ENCODE results near the gene ATP8B4.

ATP8B4 gene

DNA sequence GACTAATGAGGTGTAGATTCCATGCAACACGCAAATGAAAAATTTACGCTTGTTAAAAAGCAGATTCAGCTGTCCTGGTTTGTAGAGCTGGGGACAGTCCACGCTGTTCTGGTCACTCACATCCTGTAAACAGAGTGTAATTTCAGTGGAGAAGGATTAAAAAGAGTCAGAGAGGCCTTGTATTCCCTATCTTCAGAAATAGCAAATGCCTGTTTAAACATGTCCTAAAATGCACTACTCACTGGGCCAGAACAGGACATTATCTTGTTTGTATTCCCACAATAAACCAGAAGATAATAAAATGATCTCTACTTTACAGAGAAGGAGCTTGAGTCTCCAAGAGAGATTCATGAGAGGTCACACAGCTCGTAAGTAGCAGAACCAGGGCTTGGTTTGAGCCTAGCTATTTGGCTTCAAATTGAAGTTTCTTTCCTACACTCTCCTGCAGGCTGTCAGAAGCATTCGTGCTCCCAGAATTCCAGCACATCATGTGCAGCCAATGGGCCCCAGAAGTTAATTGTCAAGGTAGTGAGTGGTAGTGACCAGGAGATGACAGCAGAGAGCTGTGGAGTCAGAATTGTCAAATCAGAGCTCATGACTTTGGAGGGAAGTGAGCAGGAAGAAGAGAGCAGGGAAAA, 242.5 kb downstream of the ATP8B4 start:
- no peak for DNase-seq (ENCODE audit: extremely low read depth, low read depth)
- TF ChIP-seq, protein P1, sequence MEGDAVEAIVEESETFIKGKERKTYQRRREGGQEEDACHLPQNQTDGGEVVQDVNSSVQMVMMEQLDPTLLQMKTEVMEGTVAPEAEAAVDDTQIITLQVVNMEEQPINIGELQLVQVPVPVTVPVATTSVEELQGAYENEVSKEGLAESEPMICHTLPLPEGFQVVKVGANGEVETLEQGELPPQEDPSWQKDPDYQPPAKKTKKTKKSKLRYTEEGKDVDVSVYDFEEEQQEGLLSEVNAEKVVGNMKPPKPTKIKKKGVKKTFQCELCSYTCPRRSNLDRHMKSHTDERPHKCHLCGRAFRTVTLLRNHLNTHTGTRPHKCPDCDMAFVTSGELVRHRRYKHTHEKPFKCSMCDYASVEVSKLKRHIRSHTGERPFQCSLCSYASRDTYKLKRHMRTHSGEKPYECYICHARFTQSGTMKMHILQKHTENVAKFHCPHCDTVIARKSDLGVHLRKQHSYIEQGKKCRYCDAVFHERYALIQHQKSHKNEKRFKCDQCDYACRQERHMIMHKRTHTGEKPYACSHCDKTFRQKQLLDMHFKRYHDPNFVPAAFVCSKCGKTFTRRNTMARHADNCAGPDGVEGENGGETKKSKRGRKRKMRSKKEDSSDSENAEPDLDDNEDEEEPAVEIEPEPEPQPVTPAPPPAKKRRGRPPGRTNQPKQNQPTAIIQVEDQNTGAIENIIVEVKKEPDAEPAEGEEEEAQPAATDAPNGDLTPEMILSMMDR (IDR thresholded peaks at IDR 0.05; ENCODE audit: low read depth, low read length) = peak; percentile 10; the same call in 1 of the 2 replicates

DNA sequence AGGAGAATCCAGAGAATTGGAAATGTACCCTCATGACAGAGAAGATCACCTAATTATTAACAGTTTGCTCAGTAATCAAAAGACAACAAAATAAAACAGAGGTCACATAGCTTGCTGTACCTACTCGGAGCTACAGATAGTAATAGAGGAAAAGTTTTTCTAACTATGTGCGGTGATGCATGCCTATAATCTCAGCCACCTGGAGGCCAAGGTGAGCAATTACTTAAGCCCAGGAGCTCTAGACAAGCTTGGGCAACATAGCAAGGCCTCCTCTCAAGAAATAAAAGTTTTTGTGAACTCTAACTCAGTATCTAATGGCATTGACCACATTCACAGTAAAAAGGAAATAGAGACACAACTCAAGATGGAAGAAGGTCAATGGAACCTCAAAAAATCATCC, 243.6 kb downstream of the ATP8B4 start:
- TF ChIP-seq, protein P1 (IDR thresholded peaks at IDR 0.05; ENCODE audit: low read depth, low read length) = no peak
- no peak for DNase-seq (ENCODE audit: extremely low read depth, low read depth)

DNA sequence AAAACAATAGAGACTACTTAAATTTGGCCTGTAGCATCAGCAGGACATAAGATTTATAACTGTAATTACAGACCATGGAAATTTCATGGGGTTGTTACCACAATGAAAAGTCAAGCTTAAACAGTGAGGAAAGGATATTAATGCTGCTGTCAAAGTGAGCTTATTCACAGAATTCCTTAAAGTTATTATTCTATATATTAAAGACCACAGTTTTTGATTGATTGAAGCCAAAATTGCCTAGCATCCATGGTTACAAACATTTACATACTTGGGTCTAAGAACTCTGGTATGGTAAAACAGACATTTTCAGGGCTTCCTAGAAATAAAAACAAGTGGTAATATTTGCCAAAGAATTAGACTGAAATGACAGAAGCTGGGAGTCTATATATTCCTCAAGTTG, 248.6 kb downstream of the ATP8B4 start:
- no peak for DNase-seq (ENCODE audit: extremely low read depth, low read depth)
- TF ChIP-seq, protein P1 (IDR thresholded peaks at IDR 0.05; ENCODE audit: low read depth, low read length) = no peak

DNA sequence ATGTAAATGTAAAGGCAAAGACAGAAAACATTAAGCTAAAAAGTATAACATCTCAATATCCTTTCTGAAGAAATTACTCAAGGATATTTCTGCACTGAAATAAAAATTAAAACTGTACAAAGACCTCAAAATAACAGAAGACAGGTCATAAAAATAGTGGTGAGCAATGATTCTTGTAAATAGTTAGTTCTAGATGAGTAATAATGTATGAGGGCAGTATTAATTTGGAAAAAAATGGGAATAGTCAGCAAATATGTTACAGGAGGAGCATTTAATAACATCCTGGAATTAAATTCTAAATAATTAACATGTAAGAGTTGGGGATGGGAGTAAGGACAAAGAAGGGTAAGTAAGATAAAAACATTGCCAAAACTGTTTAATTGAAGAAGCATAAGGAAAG, 250.7 kb downstream of the ATP8B4 start:
- DNase-seq (ENCODE audit: extremely low read depth, low read depth) = no peak
- TF ChIP-seq, protein P1 (IDR thresholded peaks at IDR 0.05; ENCODE audit: low read depth, low read length) = no peak

DNA sequence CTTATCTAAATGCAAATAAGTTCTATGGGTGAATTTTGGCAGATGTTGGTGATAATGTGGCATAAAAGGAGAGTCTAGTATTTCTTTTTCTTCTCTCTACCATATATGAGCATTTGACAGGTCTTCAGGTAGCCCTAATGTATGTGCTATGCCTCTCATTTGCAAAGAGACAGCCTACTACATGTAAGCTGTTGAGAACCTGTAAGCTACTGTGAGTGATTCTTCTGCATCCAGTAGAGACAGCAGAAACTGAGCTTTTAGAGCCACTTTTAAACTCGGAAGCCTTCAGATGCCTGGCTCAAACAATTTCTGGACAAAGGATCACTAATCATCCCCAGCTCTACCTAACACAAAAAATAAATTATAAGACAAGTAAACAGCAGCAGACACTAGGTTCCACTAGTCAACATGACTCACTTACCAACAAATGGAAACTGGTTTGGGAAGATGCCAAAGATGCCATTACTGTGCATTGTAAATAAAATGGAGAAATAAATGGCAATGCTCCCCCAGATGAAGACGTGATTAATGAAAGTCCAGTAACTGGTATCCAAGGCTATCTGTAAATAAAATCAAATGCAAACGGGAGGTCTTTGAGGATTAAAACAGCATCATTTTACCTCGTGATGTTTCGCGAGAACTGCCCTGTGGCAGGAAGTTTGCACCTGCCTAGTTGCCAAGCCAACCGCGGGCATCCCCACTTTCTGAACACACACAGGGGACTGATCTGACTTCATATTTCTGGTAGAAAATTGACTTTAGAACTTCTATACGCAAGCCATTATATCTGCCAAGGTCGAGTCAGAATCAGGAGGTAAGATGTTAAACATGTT, 252.9 kb downstream of the ATP8B4 start:
- TF ChIP-seq, protein P1 (IDR thresholded peaks at IDR 0.05; ENCODE audit: low read depth, low read length) = no peak
- DNase-seq (ENCODE audit: extremely low read depth, low read depth) = no peak

DNA sequence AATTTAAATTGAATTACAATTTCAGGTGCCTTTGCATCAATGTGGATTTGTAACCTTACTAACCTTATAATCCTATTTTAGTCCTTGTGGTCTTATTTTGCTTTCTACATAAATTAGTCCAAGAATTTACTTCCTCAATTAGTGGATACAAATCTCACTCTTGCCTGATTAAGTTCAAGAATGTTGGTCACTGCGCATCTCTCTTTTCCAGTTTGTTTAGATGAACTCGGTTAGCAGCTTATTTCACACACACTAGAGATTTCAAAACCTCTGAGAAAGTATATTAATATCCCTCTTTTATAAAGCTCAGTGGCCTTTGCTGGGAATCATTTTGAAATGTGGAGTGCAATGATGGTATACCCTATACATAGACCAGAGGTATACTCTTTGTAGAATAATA, 254.8 kb downstream of the ATP8B4 start:
- TF ChIP-seq, protein P1 (IDR thresholded peaks at IDR 0.05; ENCODE audit: low read depth, low read length) = no peak

More for the DNA sequence above, 254.8 kb downstream of the ATP8B4 start:
- DNase-seq (ENCODE audit: extremely low read depth, low read depth) = no peak
